ENCODE results near the gene PSMB7.
A peak's percentile ranks its signal among the peaks of the same experiment; 100 is the strongest.

PSMB7 gene

DNA sequence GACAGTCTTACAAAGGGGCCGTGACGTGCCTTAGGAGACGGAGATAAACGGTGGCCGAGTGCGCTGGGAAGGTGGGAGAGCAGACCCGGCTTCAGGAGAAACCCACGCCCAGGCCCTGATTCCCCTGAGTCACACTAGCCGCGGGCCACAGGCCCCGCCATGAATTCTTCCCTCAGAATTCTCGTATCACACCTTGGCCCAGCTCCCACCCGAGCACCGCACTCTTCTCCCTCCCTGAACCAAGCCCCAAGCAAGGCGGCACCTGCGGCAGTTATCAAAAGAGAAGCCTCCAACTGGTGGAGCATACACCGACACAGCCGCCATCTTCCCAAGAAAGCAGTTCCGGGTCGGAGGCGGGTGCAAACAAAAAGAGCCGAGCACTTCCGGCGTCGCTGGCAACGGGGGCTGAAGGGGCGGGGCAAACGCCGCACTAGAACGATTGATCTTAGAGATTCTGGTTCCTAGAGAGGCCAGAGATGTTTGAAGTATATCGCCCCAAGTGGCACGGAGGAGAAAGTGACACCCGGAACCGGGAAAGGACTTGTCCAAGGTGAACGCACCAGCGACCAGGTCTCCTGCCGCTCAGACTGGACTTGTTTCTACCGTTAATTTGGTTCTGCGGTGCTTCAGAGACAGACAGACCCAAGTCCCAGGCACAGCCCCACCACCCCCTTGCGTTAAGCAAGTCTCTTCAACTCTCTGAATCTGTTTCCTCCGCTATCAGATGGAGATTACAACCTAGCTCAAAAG is at the start of gene PSMB7:
Gene PSMB7 (minus strand): TSS at position 341 of the 750 bp plus-strand sequence. CDS start 17 bp downstream, at position 324.
- no peaks in the 10 kb centered on the region for H3K27me3 ChIP-seq (ENCODE audit: control insufficient read depth, insufficient read depth, low read length)
- H3K4me1 ChIP-seq (ENCODE audit: control insufficient read depth, low read depth, low read length), result peaks cover 5% of the 10 kb centered on the region
- H3K4me3 ChIP-seq (ENCODE audit: low read length), result peak within 1 kb of the TSS; percentile 79
- peak within 1 kb of the TSS; percentile 34 for H3K27ac ChIP-seq (ENCODE audit: low read length)
- H3K36me3 ChIP-seq (ENCODE audit: control insufficient read depth, low read depth, low read length), result peaks cover 36% of the 10 kb centered on the region
- H3K9me3 ChIP-seq (ENCODE audit: control insufficient read depth, low read depth, low read length), result no peaks in the 10 kb centered on the region
- H3K9ac ChIP-seq (ENCODE audit: low read length), result peak within 1 kb of the TSS; percentile 80

DNA sequence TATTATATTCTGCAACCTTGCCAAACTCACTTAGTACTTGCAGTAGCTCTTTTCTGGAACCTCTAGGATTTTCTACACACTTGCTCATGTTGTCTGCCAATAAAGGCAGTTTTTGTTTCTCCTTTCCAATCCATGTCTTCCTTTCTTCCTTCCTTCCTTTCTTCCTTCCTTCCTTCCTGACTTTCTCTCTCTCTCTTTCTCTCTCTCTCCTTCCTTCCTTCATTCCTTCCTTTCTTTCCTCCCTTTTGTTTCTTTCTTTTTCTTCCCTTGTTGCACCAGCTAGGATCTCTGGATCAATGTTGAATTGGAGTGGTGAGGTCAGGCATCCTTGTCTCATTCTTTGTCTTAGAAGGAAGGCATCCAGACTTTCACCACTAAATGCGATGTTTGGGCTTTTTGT is 47.5 kb upstream of the PSMB7 start:
- Histone ChIP-seq H3K9me3 (ENCODE audit: control insufficient read depth, low read depth, low read length) (no peaks in the 10 kb centered on the region), H3K4me1 (ENCODE audit: control insufficient read depth, low read depth, low read length) (no peaks in the 10 kb centered on the region), H3K4me3 (ENCODE audit: low read length) (no peak overlapping the region), H3K9ac (ENCODE audit: low read length) (no peak overlapping the region), H3K36me3 (ENCODE audit: control insufficient read depth, low read depth, low read length) (no peaks in the 10 kb centered on the region), H3K27me3 (ENCODE audit: control insufficient read depth, insufficient read depth, low read length) (no peaks in the 10 kb centered on the region), H3K27ac (ENCODE audit: low read length) (no peak overlapping the region)

DNA sequence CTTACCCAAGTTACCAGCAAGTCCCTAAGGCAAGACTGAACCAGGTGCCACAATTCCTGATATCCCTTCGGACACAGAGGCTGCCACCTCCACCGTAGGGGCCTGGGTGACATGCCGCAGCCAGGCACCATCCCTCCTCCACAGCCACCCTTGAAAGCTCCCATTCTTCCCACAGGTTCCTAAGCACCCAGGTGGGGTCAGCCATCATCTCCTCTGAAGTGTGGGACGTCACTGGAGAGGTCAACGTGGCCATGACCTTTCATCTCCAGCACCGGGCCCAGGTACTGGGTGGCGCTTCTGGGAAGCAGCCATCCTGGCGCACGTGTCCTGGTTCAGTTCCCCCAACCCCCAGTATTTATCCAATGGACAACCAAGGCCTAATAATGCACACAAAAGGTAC is 43.2 kb upstream of the PSMB7 start:
- H3K27me3 ChIP-seq (ENCODE audit: control insufficient read depth, insufficient read depth, low read length), result peaks cover 6% of the 10 kb centered on the region
- no peaks in the 10 kb centered on the region for H3K36me3 ChIP-seq (ENCODE audit: control insufficient read depth, low read depth, low read length)
- no peaks in the 10 kb centered on the region for H3K9me3 ChIP-seq (ENCODE audit: control insufficient read depth, low read depth, low read length)
- no peak overlapping the region for H3K4me3 ChIP-seq (ENCODE audit: low read length)
- no peak overlapping the region for H3K27ac ChIP-seq (ENCODE audit: low read length)
- H3K4me1 ChIP-seq (ENCODE audit: control insufficient read depth, low read depth, low read length), result no peaks in the 10 kb centered on the region
- no peak overlapping the region for H3K9ac ChIP-seq (ENCODE audit: low read length)

DNA sequence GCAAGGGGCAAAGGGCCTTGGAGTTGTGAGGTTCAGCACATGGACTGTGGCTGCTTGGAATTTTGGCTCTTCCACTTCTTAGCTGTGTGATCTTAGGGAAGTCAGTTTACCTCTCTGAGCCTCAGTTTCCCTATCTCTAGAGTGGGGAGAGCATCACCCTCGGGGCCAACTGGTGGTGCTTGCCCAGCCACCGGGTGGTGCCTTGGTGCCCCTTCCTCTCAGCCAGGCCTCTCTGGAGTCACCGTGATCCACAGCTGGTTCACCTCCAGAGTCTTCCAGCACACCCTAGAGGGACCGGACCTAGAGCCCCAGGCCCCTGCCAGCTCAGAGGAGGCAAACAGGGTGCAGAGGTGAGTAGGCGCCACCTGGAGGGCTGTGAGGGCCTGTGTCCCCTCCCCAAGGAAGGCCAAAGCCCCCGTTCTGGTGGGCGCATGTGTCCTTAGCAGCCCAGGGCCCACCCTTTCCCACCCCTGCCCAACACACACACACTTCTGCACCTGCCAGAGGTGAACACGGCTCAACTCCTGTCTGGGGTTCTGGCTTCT is 42.7 kb upstream of the PSMB7 start:
- Histone ChIP-seq H3K9me3 (ENCODE audit: control insufficient read depth, low read depth, low read length) (no peaks in the 10 kb centered on the region), H3K36me3 (ENCODE audit: control insufficient read depth, low read depth, low read length) (no peaks in the 10 kb centered on the region), H3K27ac (ENCODE audit: low read length) (no peak overlapping the region), H3K4me3 (ENCODE audit: low read length) (no peak overlapping the region), H3K4me1 (ENCODE audit: control insufficient read depth, low read depth, low read length) (no peaks in the 10 kb centered on the region), H3K9ac (ENCODE audit: low read length) (no peak overlapping the region), H3K27me3 (ENCODE audit: control insufficient read depth, insufficient read depth, low read length) (peaks cover 10% of the 10 kb centered on the region)

DNA sequence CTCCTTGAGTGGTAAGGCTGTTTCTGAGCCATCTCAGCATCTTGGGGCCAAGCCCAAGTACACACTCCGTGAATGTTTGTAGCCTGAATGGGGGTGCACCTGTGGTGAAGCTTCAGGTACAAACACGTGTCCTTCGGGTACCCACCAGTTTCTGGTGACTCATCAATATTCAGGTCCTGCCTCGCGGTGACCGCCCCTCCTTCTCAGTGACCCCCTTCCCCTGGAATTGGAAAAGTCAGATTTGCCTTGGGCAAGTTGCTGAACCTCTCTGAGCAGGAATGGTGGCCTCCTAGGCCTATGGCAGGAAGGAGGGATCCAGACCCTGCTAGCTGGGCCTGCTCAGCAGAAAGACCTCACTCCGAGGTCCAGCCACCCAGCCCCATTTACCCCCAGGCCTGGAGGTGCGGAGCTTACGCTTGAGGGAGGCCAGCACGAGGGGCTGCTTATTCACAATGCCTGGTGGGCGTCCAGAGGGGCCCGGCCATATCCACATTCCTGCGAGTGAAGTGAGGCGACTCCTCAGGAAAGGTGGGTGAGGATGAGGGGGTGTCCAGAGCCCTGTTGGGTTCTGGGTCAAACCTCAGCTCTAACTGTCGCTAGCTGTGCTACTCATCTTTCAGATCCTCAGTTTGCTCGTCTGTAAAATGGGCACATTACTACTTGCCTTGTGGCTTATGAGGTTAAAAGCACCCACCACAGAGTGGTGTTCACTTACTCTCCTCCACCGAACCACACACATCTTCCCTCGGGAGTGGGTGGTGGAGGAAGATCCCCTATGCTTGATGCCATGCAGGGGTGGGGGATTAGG is 42.0 kb upstream of the PSMB7 start:
- Histone ChIP-seq H3K4me1 (ENCODE audit: control insufficient read depth, low read depth, low read length) (no peaks in the 10 kb centered on the region), H3K27me3 (ENCODE audit: control insufficient read depth, insufficient read depth, low read length) (peaks cover 17% of the 10 kb centered on the region), H3K27ac (ENCODE audit: low read length) (no peak overlapping the region), H3K4me3 (ENCODE audit: low read length) (no peak overlapping the region), H3K9ac (ENCODE audit: low read length) (no peak overlapping the region), H3K36me3 (ENCODE audit: control insufficient read depth, low read depth, low read length) (no peaks in the 10 kb centered on the region), H3K9me3 (ENCODE audit: control insufficient read depth, low read depth, low read length) (no peaks in the 10 kb centered on the region)

DNA sequence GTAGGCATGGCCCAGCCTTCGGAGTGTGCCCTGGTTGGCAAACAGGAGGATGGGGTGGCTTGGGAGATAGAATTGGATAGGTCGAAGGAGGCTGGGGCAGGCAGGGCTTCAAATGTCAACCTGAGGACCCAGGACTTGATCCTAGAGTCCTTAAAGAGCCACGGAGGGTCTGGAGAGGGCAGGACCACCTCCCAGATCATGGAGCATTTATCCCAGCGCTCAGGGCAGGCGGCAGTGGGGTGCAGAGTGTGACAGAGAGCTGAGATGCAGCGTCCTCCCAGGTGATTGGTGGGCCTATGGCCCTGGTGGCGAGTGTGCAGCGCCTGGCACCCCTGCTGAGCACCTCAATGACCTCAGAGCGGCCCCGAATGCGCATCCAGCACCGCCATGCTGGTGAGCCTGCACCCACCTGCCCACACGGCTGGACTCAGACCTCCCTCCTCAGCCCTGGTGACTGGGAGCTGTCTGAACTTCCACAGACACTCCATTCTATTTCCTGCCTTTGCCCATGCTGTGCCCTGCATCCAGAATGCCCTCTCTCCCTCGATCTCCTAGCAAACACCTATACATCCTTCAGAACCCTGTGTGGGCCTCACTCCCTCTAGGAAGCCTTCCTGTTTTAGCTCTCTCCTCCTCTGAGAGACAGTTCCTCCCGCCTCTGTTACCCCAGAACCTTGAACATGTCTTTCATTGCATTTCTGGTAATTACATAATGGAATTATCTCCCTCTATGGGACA is 41.3 kb upstream of the PSMB7 start:
- H3K27me3 ChIP-seq (ENCODE audit: control insufficient read depth, insufficient read depth, low read length), result peaks cover 25% of the 10 kb centered on the region
- no peak overlapping the region for H3K27ac ChIP-seq (ENCODE audit: low read length)
- no peak overlapping the region for H3K9ac ChIP-seq (ENCODE audit: low read length)
- H3K9me3 ChIP-seq (ENCODE audit: control insufficient read depth, low read depth, low read length), result no peaks in the 10 kb centered on the region
- H3K4me3 ChIP-seq (ENCODE audit: low read length), result no peak overlapping the region
- H3K4me1 ChIP-seq (ENCODE audit: control insufficient read depth, low read depth, low read length), result no peaks in the 10 kb centered on the region
- no peaks in the 10 kb centered on the region for H3K36me3 ChIP-seq (ENCODE audit: control insufficient read depth, low read depth, low read length)

DNA sequence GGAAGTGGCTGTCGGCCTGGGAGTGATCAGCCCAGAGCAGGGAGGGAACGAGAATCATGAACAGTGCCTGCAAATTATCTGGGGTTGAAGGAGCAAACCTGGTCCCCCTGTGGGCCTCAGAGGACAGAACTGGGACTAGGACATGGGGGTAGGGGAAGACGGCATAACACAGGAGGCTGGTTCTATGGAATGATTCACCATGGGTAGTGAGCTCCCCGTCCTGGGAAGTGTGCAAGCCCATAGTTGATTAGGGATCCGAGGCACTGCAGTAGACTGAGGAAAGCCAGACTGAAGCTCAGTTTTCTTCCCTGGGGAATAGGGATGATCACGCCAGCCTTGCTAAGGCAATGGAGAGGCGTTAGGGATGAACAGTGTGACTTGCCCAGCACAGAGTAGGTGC is 40.6 kb upstream of the PSMB7 start:
- Histone ChIP-seq H3K4me1 (ENCODE audit: control insufficient read depth, low read depth, low read length) (peaks cover 7% of the 10 kb centered on the region), H3K9me3 (ENCODE audit: control insufficient read depth, low read depth, low read length) (no peaks in the 10 kb centered on the region), H3K4me3 (ENCODE audit: low read length) (no peak overlapping the region), H3K36me3 (ENCODE audit: control insufficient read depth, low read depth, low read length) (no peaks in the 10 kb centered on the region), H3K27me3 (ENCODE audit: control insufficient read depth, insufficient read depth, low read length) (peaks cover 31% of the 10 kb centered on the region), H3K9ac (ENCODE audit: low read length) (no peak overlapping the region), H3K27ac (ENCODE audit: low read length) (no peak overlapping the region)

DNA sequence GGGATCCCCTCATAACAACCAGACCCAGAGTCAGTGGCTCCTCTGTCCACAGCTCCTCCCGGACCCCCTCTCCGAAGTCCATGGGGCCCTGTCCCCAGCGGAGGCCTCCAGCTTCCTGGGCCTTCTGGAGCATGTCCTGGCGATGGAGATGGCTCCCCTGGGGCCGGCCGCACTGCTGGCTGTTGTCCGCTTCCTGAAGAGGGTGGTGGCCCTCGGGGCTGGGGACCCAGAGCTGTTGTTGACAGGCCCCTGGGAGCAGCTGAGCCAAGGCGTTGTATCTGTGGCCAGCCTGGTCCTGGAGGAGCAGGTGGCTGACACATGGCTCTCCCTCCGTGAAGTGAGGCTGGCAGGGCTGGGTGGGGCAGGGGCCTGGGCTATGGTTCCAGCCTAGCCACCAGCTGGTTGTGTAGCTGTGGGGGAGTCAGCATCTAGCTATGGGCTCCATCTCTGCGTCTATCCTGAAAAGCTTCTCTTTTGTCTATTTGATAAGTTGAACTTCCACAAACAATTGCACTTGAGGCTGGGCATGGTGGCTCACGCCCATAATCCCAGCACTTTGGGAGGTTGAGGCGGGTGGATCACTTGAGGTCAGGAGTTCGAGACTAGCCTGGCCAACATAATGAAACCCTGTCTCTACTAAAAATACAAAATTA is 39.7 kb upstream of the PSMB7 start:
- Histone ChIP-seq H3K9ac (ENCODE audit: low read length) (no peak overlapping the region), H3K4me3 (ENCODE audit: low read length) (no peak overlapping the region)

DNA sequence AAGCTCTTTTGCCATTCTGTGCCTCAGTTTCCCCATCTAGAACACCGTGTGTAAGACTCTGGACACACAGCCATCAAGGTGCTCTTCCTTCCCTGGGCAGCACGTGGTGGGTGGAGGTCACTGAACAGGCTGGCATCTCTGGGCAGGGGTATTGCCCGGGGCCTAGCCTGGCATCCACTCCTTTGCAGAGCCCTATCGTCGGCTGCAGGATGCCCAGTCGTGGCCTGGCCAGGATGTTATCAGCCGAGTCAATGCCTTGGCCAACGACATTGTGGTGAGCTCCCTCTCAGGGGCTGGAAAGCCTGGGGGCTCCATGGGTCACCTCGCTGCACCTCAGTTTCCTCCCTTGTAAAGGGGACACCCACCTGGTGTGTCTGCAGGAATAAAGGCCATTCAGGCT is 39.1 kb upstream of the PSMB7 start:
- Histone ChIP-seq H3K4me3 (ENCODE audit: low read length) (no peak overlapping the region), H3K9ac (ENCODE audit: low read length) (no peak overlapping the region), H3K9me3 (ENCODE audit: control insufficient read depth, low read depth, low read length) (no peaks in the 10 kb centered on the region), H3K27ac (ENCODE audit: low read length) (no peak overlapping the region), H3K4me1 (ENCODE audit: control insufficient read depth, low read depth, low read length) (peaks cover 8% of the 10 kb centered on the region), H3K27me3 (ENCODE audit: control insufficient read depth, insufficient read depth, low read length) (peaks cover 36% of the 10 kb centered on the region), H3K36me3 (ENCODE audit: control insufficient read depth, low read depth, low read length) (no peaks in the 10 kb centered on the region)

More for the DNA sequence above, 39.7 kb upstream of the PSMB7 start:
- H3K27ac ChIP-seq (ENCODE audit: low read length), result no peak overlapping the region
- peaks cover 8% of the 10 kb centered on the region for H3K4me1 ChIP-seq (ENCODE audit: control insufficient read depth, low read depth, low read length)
- no peaks in the 10 kb centered on the region for H3K9me3 ChIP-seq (ENCODE audit: control insufficient read depth, low read depth, low read length)
- no peaks in the 10 kb centered on the region for H3K36me3 ChIP-seq (ENCODE audit: control insufficient read depth, low read depth, low read length)
- peaks cover 36% of the 10 kb centered on the region for H3K27me3 ChIP-seq (ENCODE audit: control insufficient read depth, insufficient read depth, low read length)

DNA sequence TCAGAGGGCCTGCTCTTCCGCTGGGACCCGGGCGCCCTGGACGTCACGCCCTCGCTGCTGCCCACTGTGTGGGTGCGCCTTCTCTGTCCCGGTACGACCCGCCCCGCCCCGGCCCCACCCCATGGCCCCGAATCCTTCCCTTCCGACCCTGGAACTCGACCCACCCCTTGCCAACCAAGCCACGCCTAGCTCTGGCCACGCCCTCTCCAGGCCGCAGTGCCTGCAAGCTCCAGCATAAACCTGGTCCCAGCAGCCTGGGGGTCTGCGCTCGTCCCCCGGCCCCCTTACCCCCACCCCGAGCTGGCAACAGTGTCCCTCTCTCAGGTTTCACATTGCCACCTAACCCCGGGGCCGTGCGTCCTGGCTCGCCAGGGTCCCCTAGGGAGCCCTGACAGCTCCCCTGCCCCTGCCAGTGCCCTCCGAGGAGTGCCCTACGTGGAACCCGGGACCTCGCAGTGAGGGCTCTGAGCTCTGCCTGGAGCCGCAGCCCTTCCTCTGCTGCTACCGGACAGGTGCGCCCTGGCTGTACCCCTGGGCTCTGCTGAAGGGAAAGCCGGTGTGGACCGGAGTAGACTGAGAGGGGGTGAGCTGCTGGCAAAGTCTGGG is 38.4 kb upstream of the PSMB7 start:
- no peak overlapping the region for H3K27ac ChIP-seq (ENCODE audit: low read length)
- no peaks in the 10 kb centered on the region for H3K9me3 ChIP-seq (ENCODE audit: control insufficient read depth, low read depth, low read length)
- H3K4me1 ChIP-seq (ENCODE audit: control insufficient read depth, low read depth, low read length), result peaks cover 8% of the 10 kb centered on the region
- H3K27me3 ChIP-seq (ENCODE audit: control insufficient read depth, insufficient read depth, low read length), result peaks cover 36% of the 10 kb centered on the region
- H3K36me3 ChIP-seq (ENCODE audit: control insufficient read depth, low read depth, low read length), result no peaks in the 10 kb centered on the region
- no peak overlapping the region for H3K9ac ChIP-seq (ENCODE audit: low read length)
- peak overlapping the region; percentile 39 for H3K4me3 ChIP-seq (ENCODE audit: low read length)
